GM12891 (cell line): ENCODE results near the gene DNASE1L1.

ENCODE experiments used
- PAX5 ChIP-seq: IDR thresholded peaks from 2 replicates; pipeline ENCODE4 v1.6.1; 2011; ENCODE audit warnings: low read length, moderate library complexity, mild to moderate bottlenecking; ENCODE audit not compliant: insufficient read depth, severe bottlenecking
- POLR2A ChIP-seq: IDR thresholded peaks from 2 replicates; pipeline ENCODE4 v1.6.1; 2011; ENCODE audit warnings: low read depth, low read length, control low read depth
- POLR2AphosphoS5 ChIP-seq: IDR thresholded peaks from 2 replicates; pipeline ENCODE4 v1.6.1; 2011; ENCODE audit warnings: low read depth, low read length, control low read depth
- POU2F2 ChIP-seq: IDR thresholded peaks from 2 replicates; pipeline ENCODE4 v1.6.1; 2011; ENCODE audit warnings: low read depth, mild to moderate bottlenecking, control low read depth, low read length, moderate library complexity
- SPI1 ChIP-seq: IDR thresholded peaks from 2 replicates; pipeline ENCODE4 v1.6.1; 2011; ENCODE audit warnings: low read depth, low read length, control low read depth
- TAF1 ChIP-seq: IDR thresholded peaks from 2 replicates; pipeline ENCODE4 v1.6.1; 2011; ENCODE audit warnings: low read depth, low read length, control low read depth

DNA sequence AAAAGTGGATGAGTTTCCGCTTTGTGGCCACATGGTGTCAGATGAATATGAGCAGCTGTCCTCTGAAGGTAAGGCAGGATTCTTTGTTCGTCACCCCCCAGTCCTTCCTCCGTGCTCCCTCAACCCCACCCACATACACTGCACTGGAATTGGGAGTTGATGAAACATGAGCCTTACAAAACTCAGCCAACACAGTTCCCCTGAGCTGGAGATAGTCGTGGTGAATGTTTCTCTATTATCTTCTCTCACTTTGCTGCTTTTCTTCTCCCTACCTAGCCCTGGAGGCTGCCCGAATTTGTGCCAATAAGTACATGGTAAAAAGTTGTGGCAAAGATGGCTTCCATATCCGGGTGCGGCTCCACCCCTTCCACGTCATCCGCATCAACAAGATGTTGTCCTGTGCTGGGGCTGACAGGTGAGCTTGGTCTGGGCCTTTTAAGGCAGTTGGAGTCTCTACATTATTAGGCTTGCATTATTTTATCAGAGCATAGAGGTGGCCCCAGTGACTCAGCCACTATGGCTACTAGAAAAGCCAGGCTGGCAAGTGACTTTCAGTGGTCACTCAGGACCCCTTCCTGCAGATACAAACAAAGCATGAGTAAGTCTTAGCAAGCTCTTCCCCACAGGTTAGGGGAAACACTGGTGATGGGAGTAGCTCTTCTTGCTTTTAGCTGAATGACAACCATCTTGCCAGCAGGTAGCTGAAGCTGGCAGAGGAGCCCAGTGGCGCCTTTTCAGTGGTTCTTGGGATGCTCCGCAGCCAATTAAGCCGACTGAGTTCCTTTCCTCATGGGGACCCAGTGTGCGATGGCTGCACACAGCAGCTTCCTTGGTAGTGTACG is 9.3 kb downstream of the DNASE1L1 start:
- TF ChIP-seq POLR2A (no peak), PAX5 (no peak), POLR2AphosphoS5 (peak; percentile 8; the same call in 1 of the 2 replicates), TAF1 (no peak), SPI1 (no peak), POU2F2 (no peak)
